Pons (tissue), 1 donor: Measurements from ENCODE around the gene PADI6.

Experiments used
- DNase-seq: peaks from one replicate; pipeline ENCODE4 v3.0.0-alpha.2; 2016; ENCODE audit warnings: low spot score

Gene PADI6

GRCh38 chr1:17356387-17357026 lies 15.5 kb upstream of the PADI6 start:
- DNase-seq: no peak

GRCh38 chr1:17358557-17358956 lies 13.4 kb upstream of the PADI6 start:
- DNase-seq: no peak

GRCh38 chr1:17359031-17359430 lies 13.0 kb upstream of the PADI6 start:
- no peak for DNase-seq

GRCh38 chr1:17359808-17360207 lies 12.2 kb upstream of the PADI6 start:
- DNase-seq: no peak

GRCh38 chr1:17360272-17360956 lies 11.6 kb upstream of the PADI6 start:
- no peak for DNase-seq

GRCh38 chr1:17361687-17362086 lies 10.3 kb upstream of the PADI6 start:
- DNase-seq: no peak

- no peak for DNase-seq
Measured at GRCh38 chr1:17363351-17363750, 8.6 kb upstream of the PADI6 start.

- DNase-seq: no peak
Measured at GRCh38 chr1:17363771-17364170, 8.2 kb upstream of the PADI6 start.

GRCh38 chr1:17365293-17365692 lies 6.7 kb upstream of the PADI6 start:
- DNase-seq: peak; percentile 8

GRCh38 chr1:17369466-17369865 lies 2.5 kb upstream of the PADI6 start:
- no peak for DNase-seq

GRCh38 chr1:17370618-17371017 lies 1.4 kb upstream of the PADI6 start:
- DNase-seq: no peak

GRCh38 chr1:17372955-17373354 lies 959 bp downstream of the PADI6 start:
- DNase-seq: no peak

- DNase-seq: no peak
Measured at GRCh38 chr1:17375651-17376050, 3.7 kb downstream of the PADI6 start.

GRCh38 chr1:17377325-17377953 lies 5.4 kb downstream of the PADI6 start:
- DNase-seq: no peak

GRCh38 chr1:17381161-17381560 lies 9.2 kb downstream of the PADI6 start:
- DNase-seq: no peak

GRCh38 chr1:17392199-17392740 lies 20.3 kb downstream of the PADI6 start:
- DNase-seq: no peak

- peak; percentile 22 for DNase-seq
Measured at GRCh38 chr1:17393230-17393629, 21.2 kb downstream of the PADI6 start.

GRCh38 chr1:17397910-17398695 lies 26.1 kb downstream of the PADI6 start:
- DNase-seq: peak; percentile 46

- DNase-seq: no peak
Measured at GRCh38 chr1:17400725-17401341, 28.8 kb downstream of the PADI6 start.

GRCh38 chr1:17401841-17402240 lies 29.8 kb downstream of the PADI6 start:
- DNase-seq: no peak

- no peak for DNase-seq
Measured at GRCh38 chr1:17403081-17403480, 31.1 kb downstream of the PADI6 start.
